ENCODE data around the gene GLIS1.

GLIS1 gene

GRCh38 chr1:53567450-53567849 lies 171.5 kb downstream of the GLIS1 start:
- TF ChIP-seq CTCF (conservative IDR thresholded peaks at IDR 0.05; ENCODE audit: low read depth, low read length): no peak

DNA sequence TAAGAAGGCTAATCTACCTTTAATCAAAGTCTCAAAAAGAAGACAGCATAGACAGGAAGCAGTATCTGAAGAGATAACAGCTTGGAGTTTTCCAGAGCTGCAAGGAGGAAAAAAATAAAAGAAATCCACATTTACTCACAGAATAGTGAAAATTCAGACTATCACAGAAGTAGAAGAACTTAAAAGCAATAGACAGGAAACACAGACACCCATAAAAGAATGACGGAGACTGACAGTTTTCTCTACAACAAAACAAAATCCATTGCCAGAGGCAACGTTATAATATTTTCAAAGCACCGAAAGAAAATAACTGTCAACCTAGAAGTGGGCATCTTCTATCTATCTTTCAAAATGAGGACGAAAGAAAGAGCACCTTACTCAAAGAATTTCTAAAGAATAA lies 175.4 kb downstream of the GLIS1 start:
- no peak overlapping the region for H3K4me3 ChIP-seq (ENCODE audit: low read length)
- DNase-seq (ENCODE audit: low read depth): no peak
- no peak for TF ChIP-seq CTCF (conservative IDR thresholded peaks at IDR 0.05; ENCODE audit: low read depth, low read length)

More at GRCh38 chr1:53567450-53567849, 171.5 kb downstream of the GLIS1 start:
- no peak for DNase-seq (ENCODE audit: low read depth)
- no peak overlapping the region for H3K4me3 ChIP-seq (ENCODE audit: low read length)

DNA sequence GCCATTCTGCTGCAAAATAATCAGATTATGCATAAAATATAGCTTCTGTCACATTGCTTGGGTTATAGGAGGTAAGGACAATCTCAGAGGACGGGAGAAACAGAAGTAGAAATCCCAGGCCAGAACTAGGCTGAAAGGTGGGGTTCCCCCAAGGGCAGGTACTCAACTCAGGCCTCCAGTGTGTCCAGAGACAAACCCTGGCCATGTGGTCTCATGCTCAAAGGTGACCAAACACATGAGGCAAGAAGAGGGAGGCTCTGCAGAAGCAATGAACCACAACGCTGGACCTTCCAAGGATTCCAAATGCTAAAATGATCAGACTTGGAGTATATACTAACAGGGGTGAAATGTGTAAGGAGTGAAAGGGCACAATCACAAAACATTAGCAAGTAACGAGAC lies 176.0 kb downstream of the GLIS1 start:
- TF ChIP-seq CTCF (conservative IDR thresholded peaks at IDR 0.05; ENCODE audit: low read depth, low read length): no peak

GRCh38 chr1:53562291-53562980 lies 176.5 kb downstream of the GLIS1 start:
- no peak for TF ChIP-seq CTCF (conservative IDR thresholded peaks at IDR 0.05; ENCODE audit: low read depth, low read length)
- DNase-seq (ENCODE audit: low read depth): no peak
- no peak overlapping the region for H3K4me3 ChIP-seq (ENCODE audit: low read length)

More for the DNA sequence above, 176.0 kb downstream of the GLIS1 start:
- H3K4me3 ChIP-seq (ENCODE audit: low read length): no peak overlapping the region
- no peak for DNase-seq (ENCODE audit: low read depth)

GRCh38 chr1:53561503-53562105 lies 177.4 kb downstream of the GLIS1 start:
- H3K4me3 ChIP-seq (ENCODE audit: low read length): no peak overlapping the region
- no peak for DNase-seq (ENCODE audit: low read depth)
- TF ChIP-seq CTCF (conservative IDR thresholded peaks at IDR 0.05; ENCODE audit: low read depth, low read length): no peak

GRCh38 chr1:53560581-53561502 lies 178.1 kb downstream of the GLIS1 start:
- no peak overlapping the region for H3K4me3 ChIP-seq (ENCODE audit: low read length)
- TF ChIP-seq CTCF (conservative IDR thresholded peaks at IDR 0.05; ENCODE audit: low read depth, low read length): no peak
- DNase-seq (ENCODE audit: low read depth): no peak

Measured in retinal pigment epithelial cell (primary cell).